C1 segment of cervical spinal cord (tissue), 14 donors: Measurements from ENCODE around the gene GPR139.

ENCODE experiments used
- DNase-seq, 14 donors: peaks; one replicate each; lab custom pipeline; 2025; lab: John Stamatoyannopoulos, UW

GPR139 gene

DNA sequence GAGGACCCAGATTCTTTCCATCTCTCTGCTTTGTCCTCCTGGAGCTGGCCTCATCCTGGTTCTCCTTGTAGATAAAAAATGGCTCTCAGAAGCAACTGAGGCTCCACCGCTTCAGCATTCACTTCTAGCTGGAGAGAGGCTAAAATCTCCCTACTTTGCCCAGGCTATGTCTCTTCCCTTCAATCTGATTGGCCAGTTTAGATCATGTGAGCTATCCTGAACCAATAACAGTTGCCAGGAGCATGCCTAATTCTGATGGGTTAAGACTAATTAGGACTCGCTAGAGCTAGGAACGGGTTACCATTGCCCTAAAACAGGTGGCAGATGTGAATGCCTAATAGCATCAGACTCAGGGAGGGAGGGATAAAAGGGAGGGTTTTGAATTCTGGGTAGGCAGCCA lies 89.6 kb downstream of the GPR139 start:
- DNase-seq, result no peak
